Stimulated activated CD4-positive, alpha-beta T cell treated with anti-CD3 and anti-CD28 coated beads, Interleukin-15, amount 100 ng/mL, for 24 hours (primary cell): ENCODE data around the gene PSG1.
"Not testable (repeated sequence)": the region's sequence is repeated elsewhere in the genome, so short reads cannot be mapped to it uniquely, and the experiment has no call there.

Experiments
- DNase-seq: peaks from one replicate; pipeline ENCODE4 v3.0.0-alpha.2; 2020

Gene PSG1

DNA sequence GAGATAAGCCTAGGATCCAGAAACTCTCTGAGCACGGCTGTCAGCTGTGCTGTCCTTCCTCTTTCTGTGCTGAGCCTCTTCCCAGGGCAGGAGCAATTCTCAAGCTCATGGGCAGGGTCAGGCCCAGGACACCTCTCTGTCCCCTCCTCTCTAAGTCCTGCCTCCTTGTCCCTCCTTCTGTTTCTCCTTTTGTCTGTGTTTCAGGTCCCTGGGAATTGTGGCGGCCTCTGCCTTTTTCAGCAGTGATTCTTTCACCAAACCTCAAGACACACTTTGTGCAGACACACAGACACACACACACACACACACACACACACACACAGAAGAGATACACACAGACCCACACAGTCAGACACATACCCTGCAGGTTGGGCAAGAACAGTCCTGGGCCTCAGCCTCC is at the start of gene PSG1:
PSG1 (minus strand) TSS at position 101 of the 400 bp plus-strand sequence. CDS start 132 bp downstream, outside the sequence.
- no peak for DNase-seq

GRCh38 chr19:42928896-42929295 is 49.4 kb upstream of the PSG1 start:
- no peak for DNase-seq

DNA sequence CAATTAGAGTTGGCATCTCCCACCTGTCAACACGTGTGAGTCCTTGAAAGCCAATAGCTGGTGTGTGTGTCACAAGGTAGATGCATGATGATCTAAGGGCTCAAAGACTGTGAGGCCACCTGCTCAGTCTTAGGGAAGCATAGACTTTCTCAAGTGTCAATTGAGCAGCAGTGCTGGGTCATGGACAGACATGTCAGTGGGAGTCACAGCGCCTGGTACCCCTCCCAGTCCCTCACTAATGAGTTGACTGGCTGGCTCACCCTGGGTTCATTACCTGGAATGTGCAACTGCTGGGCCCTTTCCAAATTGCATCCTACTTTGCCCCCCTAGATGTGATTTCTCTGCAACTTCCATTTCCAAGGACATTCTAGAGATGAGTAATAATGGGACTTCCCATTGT is 47.3 kb upstream of the PSG1 start:
- no peak for DNase-seq

GRCh38 chr19:42923106-42923505 is 43.6 kb upstream of the PSG1 start:
- DNase-seq = peak; percentile 47

DNA sequence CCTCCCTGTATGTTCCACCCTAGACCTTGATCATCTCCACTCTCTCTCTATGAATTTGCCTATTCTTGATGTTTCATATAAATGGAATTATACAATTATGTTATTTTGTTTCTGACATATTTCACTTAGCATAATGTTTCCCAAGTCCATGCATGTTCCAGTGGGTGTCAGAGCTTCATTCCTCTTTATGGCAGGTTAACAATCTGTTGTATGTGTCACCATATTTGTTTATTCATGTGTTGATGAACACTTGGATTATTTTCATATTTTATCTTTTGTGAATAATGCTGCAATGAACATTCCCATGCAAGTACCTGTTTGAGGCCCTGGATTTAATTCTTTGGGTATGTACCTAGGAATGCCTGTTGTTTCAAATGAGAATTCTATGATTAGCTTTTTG is 41.5 kb upstream of the PSG1 start:
- not testable (repeated sequence) for DNase-seq

GRCh38 chr19:42919757-42920079 is 40.2 kb upstream of the PSG1 start:
- DNase-seq = no peak

DNA sequence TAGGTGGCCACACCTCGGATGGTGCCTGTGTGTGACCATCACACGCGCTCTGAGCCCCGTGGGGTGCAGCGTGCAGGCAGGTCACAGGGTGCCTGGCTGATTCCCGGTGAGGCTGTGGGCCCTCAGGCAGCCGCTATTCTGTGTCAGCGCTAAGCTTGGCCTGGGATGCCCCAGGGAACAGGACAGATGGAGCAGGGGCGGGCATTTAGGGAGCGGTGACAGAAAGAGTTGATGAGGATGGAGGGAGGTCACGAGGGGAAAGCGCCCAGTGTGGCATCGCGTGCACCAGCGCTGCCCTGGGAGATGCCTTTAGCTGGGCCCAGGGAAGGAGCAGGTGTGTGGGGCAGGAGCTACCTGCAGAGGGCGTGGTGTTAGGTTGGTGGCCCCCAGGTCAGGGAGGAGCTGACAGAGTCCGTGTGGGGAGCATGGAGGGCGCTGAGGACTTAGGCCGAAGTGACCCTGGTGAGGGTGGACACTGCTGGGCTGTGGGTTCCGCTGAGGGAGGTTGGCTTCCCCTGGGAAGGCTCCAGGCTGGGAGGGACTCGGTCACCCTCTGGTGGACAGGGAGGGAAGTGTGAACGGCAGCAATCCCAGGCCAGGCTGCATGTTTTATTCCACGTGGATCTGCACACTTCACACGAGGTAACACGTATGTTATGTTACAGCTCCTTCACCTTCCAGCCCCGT is 39.7 kb upstream of the PSG1 start:
- DNase-seq = peak; percentile 7

GRCh38 chr19:42918377-42919069 is 39.0 kb upstream of the PSG1 start:
- DNase-seq = not testable (repeated sequence)

DNA sequence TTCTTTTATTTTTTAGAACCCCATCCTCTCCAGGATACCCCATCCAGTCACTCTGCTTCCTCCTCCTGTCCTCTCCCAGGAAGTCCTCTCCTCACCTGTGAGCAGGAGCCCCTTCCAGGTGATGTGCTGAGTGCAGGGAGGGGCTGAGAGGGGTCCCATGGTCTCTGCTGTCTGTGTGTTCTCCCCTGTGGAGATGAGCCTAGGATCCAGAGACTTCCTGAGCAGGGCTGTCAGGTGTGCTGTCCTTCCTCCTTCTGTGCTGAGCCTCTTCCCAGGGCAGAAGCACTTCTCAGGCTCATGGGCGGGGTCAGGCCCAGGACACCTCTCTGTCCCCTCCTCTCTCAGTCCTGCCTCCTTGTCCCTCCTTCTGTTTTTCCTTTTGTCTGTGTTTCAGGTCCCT is 38.1 kb upstream of the PSG1 start, which contains the start of gene PSG6:
PSG6 (minus strand) TSS at position 261 of the 400 bp plus-strand sequence; CDS start at position 159, 102 bp downstream.
- not testable (repeated sequence) for DNase-seq

GRCh38 chr19:42916931-42917330 is 37.4 kb upstream of the PSG1 start:
- DNase-seq = not testable (repeated sequence)

DNA sequence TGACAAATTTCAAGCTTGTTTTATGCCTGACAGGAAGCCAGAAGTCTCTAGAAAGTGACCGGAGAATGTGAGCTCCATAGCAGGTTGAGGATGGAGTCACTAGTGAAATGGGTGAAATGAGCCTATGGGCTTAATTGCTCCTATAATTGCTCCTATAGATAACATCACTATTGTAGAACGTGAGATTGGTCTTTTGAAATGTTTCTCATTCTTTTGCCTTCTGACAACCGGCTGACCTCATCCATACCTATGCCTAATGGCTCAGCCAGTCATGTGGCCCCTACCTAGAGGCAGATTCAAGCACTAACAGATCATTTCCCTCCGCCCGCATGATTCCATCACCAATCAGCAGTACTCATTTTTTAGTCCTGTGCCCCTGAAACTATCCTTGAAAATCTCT is 34.0 kb upstream of the PSG1 start:
- not testable (repeated sequence) for DNase-seq

DNA sequence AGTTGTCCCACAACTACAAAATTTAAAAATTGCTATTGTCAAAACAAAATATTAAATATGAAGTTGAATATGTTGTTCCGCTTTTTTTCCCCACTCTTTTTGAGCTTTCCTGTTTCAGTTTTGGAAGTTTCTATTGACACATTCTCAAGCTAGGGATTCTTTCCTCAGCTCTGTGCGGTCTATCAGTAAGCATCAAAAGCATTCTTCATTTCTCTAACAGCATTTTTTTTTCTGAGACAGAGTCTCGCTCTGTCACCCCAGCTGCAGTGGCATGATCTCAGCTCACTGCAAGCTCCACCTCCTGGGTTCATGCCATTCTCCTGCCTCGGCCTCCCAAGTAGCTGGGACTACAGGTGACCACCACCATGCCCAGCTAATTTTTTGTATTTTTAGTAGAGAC is 33.4 kb upstream of the PSG1 start:
- not testable (repeated sequence) for DNase-seq

GRCh38 chr19:42911731-42912130 is 32.2 kb upstream of the PSG1 start:
- not testable (repeated sequence) for DNase-seq

- DNase-seq = not testable (repeated sequence)
Observed at GRCh38 chr19:42906162-42906561, 26.6 kb upstream of the PSG1 start.

DNA sequence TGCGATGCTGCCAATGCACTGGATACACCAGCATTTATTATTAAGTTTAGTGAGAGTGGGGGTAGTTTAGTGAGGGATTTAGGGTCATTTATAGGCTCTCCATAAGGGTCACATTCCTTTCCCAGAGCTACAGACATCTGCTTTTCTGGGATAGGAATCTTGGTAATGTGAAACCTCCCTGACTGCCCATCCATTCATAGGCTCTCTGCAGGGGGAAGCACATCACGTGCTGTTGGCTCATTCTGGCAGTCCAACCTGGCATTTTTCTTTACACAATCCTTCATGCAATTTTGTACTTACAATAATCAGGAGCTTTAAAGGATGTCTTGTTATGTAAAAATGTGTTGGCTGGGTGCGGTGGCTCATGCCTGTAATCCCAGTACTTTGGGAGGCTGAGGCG is 21.0 kb upstream of the PSG1 start:
- DNase-seq = not testable (repeated sequence)

DNA sequence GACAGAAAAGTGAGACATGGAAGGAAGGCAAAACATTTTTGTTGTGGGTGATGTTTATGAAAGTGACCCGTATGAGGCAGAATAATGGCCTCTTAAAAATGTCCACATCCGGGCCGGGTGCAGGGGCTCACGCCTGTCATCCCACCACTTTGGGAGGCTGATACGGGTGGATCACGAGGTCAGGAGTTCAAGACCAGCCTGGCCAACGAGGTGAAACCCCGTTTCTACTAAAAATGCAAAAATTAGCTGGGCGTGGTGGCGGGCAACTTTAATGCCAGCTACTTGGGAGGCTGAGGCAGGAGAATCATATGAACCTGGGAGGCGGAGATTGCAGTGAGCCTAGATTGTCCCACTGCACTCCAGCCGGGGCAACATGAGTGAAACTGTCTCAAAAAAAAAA is 20.2 kb upstream of the PSG1 start:
- not testable (repeated sequence) for DNase-seq

DNA sequence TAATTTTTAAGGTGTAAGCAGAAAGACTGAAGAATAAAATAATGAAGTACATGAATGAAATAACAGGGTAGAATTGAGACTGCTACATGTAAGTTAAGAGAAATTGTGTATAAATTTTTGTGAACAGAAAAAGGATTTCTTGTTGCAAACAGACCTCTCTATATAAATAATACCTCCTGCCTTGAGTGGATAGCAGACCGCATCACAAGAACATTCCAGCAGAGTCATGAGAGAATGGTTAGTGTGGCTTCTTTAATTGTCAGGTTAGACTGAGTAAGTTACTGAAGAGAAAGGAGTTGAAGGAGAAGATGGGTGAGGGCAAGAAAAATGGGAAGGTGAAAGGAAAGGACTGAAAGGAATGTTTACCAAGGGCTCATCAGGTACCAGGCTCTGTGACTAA is 19.6 kb upstream of the PSG1 start:
- DNase-seq = not testable (repeated sequence)

DNA sequence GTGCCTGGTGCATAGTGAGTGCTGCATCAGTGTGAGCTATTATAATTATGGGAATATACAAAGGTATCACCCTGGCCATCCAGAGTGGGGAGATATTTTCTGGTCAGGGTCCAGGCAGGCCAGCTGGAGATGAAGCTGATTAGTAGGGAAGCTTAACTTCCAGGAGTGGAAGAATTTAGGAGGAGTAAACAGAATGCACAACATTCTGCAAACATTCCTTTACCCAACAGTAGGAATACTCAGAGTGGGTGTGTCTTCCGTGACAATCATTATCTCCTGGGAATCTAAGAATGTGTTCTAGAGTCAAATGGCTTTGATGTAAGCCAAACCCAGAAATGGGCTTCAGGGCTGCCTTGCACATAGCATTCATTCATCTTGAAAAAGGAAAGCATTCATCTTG is 19.1 kb upstream of the PSG1 start:
- not testable (repeated sequence) for DNase-seq

DNA sequence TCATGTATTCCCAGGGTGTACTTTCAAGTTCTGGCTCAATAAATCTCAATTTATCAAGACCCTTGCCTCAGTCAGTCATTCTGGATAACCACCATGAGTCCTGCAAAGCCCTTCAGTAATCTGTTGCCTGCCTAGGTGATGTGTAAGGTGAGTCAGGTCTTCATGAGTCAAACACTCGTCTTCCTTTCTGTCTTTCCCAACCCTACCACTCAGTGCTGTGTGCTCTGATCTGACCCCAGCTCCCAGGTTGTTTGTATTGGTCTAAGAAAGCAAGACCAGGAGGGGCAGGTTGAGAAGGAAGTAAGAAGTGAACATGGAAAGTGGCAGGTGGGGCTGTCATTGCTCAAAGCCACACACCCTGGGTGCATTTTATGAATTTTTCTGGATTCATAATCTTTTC is 18.2 kb upstream of the PSG1 start:
- not testable (repeated sequence) for DNase-seq

DNA sequence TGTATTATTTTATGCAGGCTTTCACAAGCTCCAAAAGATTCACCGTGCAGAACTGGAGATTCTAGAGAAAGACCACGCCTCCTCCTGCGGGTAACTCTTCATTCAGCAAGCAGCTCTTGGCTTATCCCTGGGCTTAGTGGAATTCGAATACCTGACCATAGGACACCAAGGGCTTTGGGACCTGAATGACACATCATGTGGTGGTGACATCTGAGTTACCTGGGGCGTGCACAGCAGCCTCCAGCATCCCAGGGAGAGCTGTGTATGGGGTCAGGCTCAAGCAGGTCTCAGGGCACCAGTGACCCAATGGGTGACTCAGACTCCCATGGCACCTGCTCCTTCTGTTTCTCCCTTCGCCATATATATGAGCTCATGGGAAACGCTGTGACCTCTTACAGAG is 10.9 kb upstream of the PSG1 start:
- DNase-seq = not testable (repeated sequence)

DNA sequence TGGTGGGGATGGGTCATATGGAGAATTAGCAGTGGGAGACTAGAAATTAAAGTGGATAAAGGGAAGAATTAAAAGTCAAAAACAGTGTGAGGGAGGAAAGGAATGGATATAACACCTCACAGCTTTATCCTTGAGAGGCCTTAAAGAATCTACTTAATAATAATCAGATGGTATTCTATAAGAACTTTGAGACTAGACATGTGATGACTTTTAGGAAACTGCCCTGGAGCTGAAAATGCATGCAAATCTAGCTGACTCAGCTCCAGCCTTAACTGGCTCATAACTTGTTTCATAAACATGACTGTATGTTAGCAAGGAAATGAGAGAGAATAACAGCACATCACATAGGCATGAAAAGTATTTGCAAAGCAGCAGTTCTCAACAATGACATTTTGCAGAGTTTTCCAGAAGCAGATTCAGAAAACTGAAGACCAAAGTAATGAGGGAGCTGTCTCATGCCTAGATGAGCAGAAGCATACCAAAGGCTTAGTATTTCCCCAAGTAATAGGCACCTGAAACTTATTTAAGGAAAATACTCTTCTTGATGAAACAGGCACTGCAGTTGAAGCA is 8.4 kb upstream of the PSG1 start:
- DNase-seq = not testable (repeated sequence)

- not testable (repeated sequence) for DNase-seq
Observed at GRCh38 chr19:42882730-42883129, 3.2 kb upstream of the PSG1 start.

DNA sequence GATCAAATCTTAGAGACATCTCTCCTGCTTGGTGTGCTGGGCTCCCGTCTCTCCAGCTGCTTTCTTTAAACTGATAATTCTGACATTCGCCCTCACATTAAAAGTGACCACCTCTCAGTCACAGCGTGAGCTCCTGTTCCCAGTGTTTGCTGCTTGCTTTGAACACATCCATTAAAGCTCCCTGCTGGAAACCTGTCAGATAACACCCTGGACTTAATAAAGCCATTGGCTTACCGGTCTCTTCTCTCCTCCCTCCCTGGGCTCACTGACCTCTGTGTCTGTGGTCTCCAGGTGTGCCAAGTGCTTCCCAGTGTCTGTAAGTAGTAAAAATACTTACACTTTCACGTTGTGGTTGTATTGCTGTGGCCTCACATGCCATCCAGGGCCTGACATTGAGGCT is 2.5 kb upstream of the PSG1 start:
- DNase-seq = not testable (repeated sequence)

DNA sequence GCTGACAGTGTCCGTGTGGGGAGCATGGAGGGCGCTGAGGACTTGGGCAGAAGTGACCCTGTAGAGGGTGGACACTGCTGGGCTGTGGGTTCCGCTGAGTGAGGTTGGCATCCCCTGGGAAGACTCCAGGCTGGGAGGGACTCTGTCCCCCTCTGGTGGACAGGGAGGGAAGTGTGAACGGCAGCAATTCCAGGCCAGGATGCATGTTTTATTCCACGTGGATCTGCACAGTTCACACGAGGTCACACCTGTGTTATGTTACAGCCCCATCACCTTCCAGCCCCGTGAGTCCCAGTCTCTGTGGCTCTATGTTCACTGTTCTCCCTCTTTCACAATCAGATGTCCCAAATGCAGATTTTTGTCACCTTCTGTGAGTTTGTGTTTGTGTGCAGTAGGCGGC is 1.8 kb upstream of the PSG1 start:
- peak; percentile 4 for DNase-seq
